Heart left ventricle (tissue), 13 donors: Measurements from ENCODE around the gene PTGFRN.

Experiments used
- POLR2A ChIP-seq, 2 donors: fragments of 450-650 bp; IDR thresholded peaks; one replicate each; pipeline ENCODE4 v1.6.1; 2017; ENCODE audit warnings: antibody characterized with exemption in 2 of 2, mild to moderate bottlenecking in 2 of 2, moderate library complexity in 2 of 2
- TF ChIP-seq, protein P1 (sequence below), 12 donors: fragments of 200-600 bp; sonication (generic) in 4 of 12; IDR thresholded peaks; one replicate each; pipeline versions ENCODE4 v1.5.0 to v1.8.0; 2018 to 2022; ENCODE audit warnings: antibody characterized with exemption in 12 of 12, mild to moderate bottlenecking in 5 of 12
- donor health status: ischemic (EF 13 %, LVEDD 7.1; RV severe dilation, severe dysfunction).
- donor health status: DM: no; HTN: yes; CAD: no.
- donor health status: DM: no; HTN: no; CAD: no.
- donor health status: ischemic (EF 25% LVEDD 6.9; RV normal size, moderate dysfunction).
- donor health status: ischemic (EF 25% LVEDD 5.7; RV mildly dilated, moderate dysfunction).
- donor health status: ischemic (EF 35%, LVEDD 5.7; RV mildly dilated, moderate dysfunction).
- donor health status: nonischemic (EF 11% LVEDD 7.7; RV severe dilation, severe dysfunction).
- donor health status: DM: yes; HTN: yes; CAD: no.
- donor health status: PGD.
- donor health status: ischemic (EF 29% LVEDD 5.4; RV normal size, mild dysfunction).
- donor health status: nonischemic (EF 23%, LVEDD 6.1; RV moderate dilation, normal function).

DNA sequence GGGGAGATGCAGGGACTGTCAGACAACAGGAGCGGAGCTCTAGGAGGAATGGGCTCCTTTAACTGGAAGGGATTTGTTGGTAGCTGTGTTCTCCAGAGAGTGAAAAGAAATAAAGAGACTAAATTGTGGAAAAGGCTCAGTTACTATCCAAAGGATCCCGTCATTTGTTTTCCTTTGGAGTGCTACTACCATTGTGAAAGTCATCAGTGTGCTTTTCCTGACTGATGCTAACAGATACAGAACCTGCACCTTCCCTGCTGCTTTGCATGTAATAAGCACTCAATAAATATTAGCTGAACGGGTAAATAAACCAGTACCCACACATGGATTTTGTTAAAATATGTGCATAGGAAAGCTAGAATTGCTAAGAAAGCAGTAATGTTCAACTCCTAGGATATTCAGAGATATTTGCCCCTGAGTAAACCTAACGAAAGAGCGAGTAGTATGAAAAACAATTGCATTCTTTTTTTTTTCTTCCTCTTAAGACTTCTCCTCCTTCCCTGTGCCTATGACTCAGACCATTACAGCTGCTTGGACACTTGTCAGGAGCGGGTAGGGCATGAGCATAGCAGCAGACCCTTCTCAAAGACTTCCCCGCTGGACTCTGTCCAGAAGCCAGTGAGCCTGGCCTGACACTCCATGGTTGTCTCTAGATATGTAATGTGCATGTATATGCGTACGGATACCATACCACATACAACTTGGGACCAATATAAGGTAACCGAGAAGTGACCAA lies 41.7 kb downstream of the PTGFRN start:
- TF ChIP-seq POLR2A (IDR thresholded peaks at IDR 0.05): no peak
- TF ChIP-seq, protein P1, sequence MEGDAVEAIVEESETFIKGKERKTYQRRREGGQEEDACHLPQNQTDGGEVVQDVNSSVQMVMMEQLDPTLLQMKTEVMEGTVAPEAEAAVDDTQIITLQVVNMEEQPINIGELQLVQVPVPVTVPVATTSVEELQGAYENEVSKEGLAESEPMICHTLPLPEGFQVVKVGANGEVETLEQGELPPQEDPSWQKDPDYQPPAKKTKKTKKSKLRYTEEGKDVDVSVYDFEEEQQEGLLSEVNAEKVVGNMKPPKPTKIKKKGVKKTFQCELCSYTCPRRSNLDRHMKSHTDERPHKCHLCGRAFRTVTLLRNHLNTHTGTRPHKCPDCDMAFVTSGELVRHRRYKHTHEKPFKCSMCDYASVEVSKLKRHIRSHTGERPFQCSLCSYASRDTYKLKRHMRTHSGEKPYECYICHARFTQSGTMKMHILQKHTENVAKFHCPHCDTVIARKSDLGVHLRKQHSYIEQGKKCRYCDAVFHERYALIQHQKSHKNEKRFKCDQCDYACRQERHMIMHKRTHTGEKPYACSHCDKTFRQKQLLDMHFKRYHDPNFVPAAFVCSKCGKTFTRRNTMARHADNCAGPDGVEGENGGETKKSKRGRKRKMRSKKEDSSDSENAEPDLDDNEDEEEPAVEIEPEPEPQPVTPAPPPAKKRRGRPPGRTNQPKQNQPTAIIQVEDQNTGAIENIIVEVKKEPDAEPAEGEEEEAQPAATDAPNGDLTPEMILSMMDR (IDR thresholded peaks at IDR 0.05): no peak
